Endothelial cell of umbilical vein (primary cell): Measurements from ENCODE around the gene FANCC. TPM values are rescaled to one million over a fixed set of nuclear protein-coding genes. Genes with fewer than 3 reads are reported as not detected.

Experiments used
- BruUV-seq: library from RNA; stranded (reverse); fragments of 400-500 nt; replicated peaks from 2 replicates; lab custom pipeline; 2021; lab: Mats Ljungman, UMichigan
- CTCF ChIA-PET: fragments of 300-600, 350-600 bp; sonication (Branson Sonifier 250); formaldehyde crosslinking; loops from one replicate; lab custom pipeline; 2021; ENCODE audit warnings: antibody characterized with exemption, inconsistent platforms; lab: Charles Lee
- POLR2A ChIA-PET: fragments of 300-600, 350-600 bp; sonication (Branson Sonifier 250); formaldehyde crosslinking; loops from one replicate; lab custom pipeline; 2021; ENCODE audit warnings: antibody characterized with exemption, inconsistent platforms; lab: Charles Lee
- DNase-seq: peaks from one replicate; pipeline ENCODE4 v3.0.0-alpha.2; 2011; ENCODE audit warnings: low read depth, low spot score
- FAIRE-seq: peaks from 2 replicates; lab custom pipeline; 2011; peaks lifted over from hg19 to GRCh38; lab: Jason Lieb, UNC
- H2AFZ ChIP-seq: 2 replicates; pipeline ENCODE4 v1.6.0; 2012; ENCODE audit warnings: low read depth, low read length, control low read depth, inconsistent platforms
- H3K27ac ChIP-seq: 2 replicates; pipeline ENCODE4 v1.5.1; 2011; ENCODE audit warnings: low read depth, mild to moderate bottlenecking, control low read depth, low read length, moderate library complexity; ENCODE audit not compliant: insufficient read depth
- H3K27me3 ChIP-seq, 2 experiments: 2 replicates each; pipeline versions ENCODE4 v1.6.0 to v1.6.1; 2011; ENCODE audit warnings: low read length in 2 of 2, mixed read lengths in 1 of 2; ENCODE audit not compliant: control insufficient read depth in 2 of 2, insufficient read depth in 2 of 2
- H3K36me3 ChIP-seq, 2 experiments: 2 replicates in 1 of 2; 3 replicates in 1 of 2; pipeline ENCODE4 v1.5.1; 2011; ENCODE audit warnings: low read length in 2 of 2, mild to moderate bottlenecking in 1 of 2, moderate library complexity in 1 of 2; ENCODE audit not compliant: control insufficient read depth in 2 of 2, insufficient read depth in 2 of 2; ENCODE audit errors: extremely low read depth in 1 of 2
- H3K4me1 ChIP-seq: 3 replicates; pipeline ENCODE4 v1.5.1; 2011; ENCODE audit warnings: mild to moderate bottlenecking, low read length; ENCODE audit not compliant: control insufficient read depth, insufficient read depth; ENCODE audit errors: extremely low read depth
- H3K4me2 ChIP-seq: 2 replicates; pipeline ENCODE4 v1.6.1; 2011; ENCODE audit warnings: low read length, control low read depth, mixed read lengths; ENCODE audit not compliant: insufficient read depth
- H3K4me3 ChIP-seq, 3 experiments: fragments of 200-600 bp in 1 of 3; sonication (generic), shearing (Covaris generic) in 1 of 3; replicated peaks in 1 of 3; 2 replicates each; pipeline ENCODE4 v1.5.1; 2011 to 2016; ENCODE audit warnings: control low read depth in 3 of 3, low read length in 3 of 3, mild to moderate bottlenecking in 2 of 3, inconsistent platforms in 1 of 3, low read depth in 1 of 3, moderate library complexity in 1 of 3; ENCODE audit not compliant: insufficient read depth in 1 of 3
- H3K79me2 ChIP-seq: 2 replicates; pipeline ENCODE4 v1.6.0; 2012; ENCODE audit warnings: low read length, inconsistent platforms; ENCODE audit not compliant: control insufficient read depth, insufficient read depth
- H3K9ac ChIP-seq: replicated peaks from 2 replicates; pipeline ENCODE3; 2011; ENCODE audit warnings: low read length, control low read depth; ENCODE audit not compliant: insufficient read depth; ENCODE audit errors: extremely low read depth
- H3K9me1 ChIP-seq: replicated peaks from 3 replicates; pipeline ENCODE4 v1.6.0; 2011; ENCODE audit warnings: mild to moderate bottlenecking, low read length; ENCODE audit not compliant: control insufficient read depth, insufficient read depth; ENCODE audit errors: extremely low read depth
- H3K9me3 ChIP-seq: replicated peaks from 2 replicates; pipeline ENCODE4 v1.5.1; 2012; ENCODE audit warnings: low read length, inconsistent platforms; ENCODE audit not compliant: control insufficient read depth, insufficient read depth
- H4K20me1 ChIP-seq: replicated peaks from 2 replicates; pipeline ENCODE3; 2011; ENCODE audit warnings: mild to moderate bottlenecking, low read length; ENCODE audit not compliant: control insufficient read depth, insufficient read depth; ENCODE audit errors: extremely low read depth
- CTCF ChIP-seq, 2 donors: IDR thresholded peaks; 1 replicate in 1 of 2; 2 replicates in 1 of 2; pipeline ENCODE4 v1.5.1; 2011; ENCODE audit warnings: low read length in 2 of 2, mild to moderate bottlenecking in 2 of 2, moderate library complexity in 2 of 2, control low read depth in 1 of 2, inconsistent platforms in 1 of 2, low read depth in 1 of 2; ENCODE audit not compliant: insufficient read depth in 1 of 2; ENCODE audit errors: extremely low read depth in 1 of 2
- EZH2 ChIP-seq: IDR thresholded peaks from 2 replicates; pipeline ENCODE4 v1.6.1; 2012; ENCODE audit warnings: borderline replicate concordance, low read depth, mild to moderate bottlenecking, moderate library complexity, low read length, inconsistent platforms; ENCODE audit not compliant: severe bottlenecking
- FOS ChIP-seq: IDR thresholded peaks from 2 replicates; pipeline ENCODE4 v1.6.1; 2011; ENCODE audit warnings: mild to moderate bottlenecking, low read length, moderate library complexity, borderline replicate concordance; ENCODE audit not compliant: insufficient read depth
- GATA2 ChIP-seq: IDR thresholded peaks from 2 replicates; pipeline ENCODE4 v1.7.0; 2011; ENCODE audit warnings: low read depth, mild to moderate bottlenecking, moderate library complexity, mixed read lengths, low read length; ENCODE audit not compliant: insufficient read length, insufficient read depth
- JUN ChIP-seq: IDR thresholded peaks from 2 replicates; pipeline ENCODE4 v1.6.1; 2011; ENCODE audit warnings: borderline replicate concordance, low read depth; ENCODE audit not compliant: insufficient read length, insufficient read depth
- MAX ChIP-seq: IDR thresholded peaks from 2 replicates; pipeline ENCODE4 v1.6.1; 2011; ENCODE audit not compliant: insufficient read depth, insufficient read length
- MYC ChIP-seq: IDR thresholded peaks from one replicate; pipeline ENCODE4 v1.6.1; 2011; ENCODE audit warnings: mild to moderate bottlenecking, low read depth, low read length
- POLR2A ChIP-seq: IDR thresholded peaks from 2 replicates; pipeline ENCODE4 v1.6.1; 2012; ENCODE audit warnings: low read depth, mild to moderate bottlenecking, control low read depth, low read length
- POLR2AphosphoS5 ChIP-seq: IDR thresholded peaks from 2 replicates; pipeline ENCODE4 v1.6.1; 2012; ENCODE audit warnings: low read depth, mild to moderate bottlenecking, control low read depth, low read length, moderate library complexity; ENCODE audit not compliant: insufficient read depth
- dilution Hi-C: fragments of 300-500 bp; cut with MboI; formaldehyde crosslinking; loops from one replicate; pipeline ENCODE4 v1.15.0; 2019; ENCODE audit warnings: low sequenced_read_pairs; ENCODE audit not compliant: extremely low pct_ligation_motif_present
- intact Hi-C: fragments of 100-400 bp; cut with micrococcal nuclease; formaldehyde crosslinking; loops from one replicate; pipeline ENCODE4 v1.10.0; 2022
- polyA plus RNA-seq, 4 experiments: library from polyadenylated mRNA; depleted of rRNA in 3 of 4; stranded (reverse) in 3 of 4; unstranded in 1 of 4; fragments of >200 nt; gene quantifications; 2 replicates each; pipeline versions ENCODE4 v1.2.1 to v1.2.3, GENCODE V29; 2011 to 2012; ENCODE audit warnings: missing spikeins in 1 of 4
- total RNA-seq: library from RNA; stranded (reverse); gene quantifications from 2 replicates; pipeline ENCODE4 v1.2.3, GENCODE V29; 2021

FANCC gene
- total and polyA plus RNA-seq, 2 donors (not counting 3 experiments of a cell fraction or from before 2014, with no cell fraction given) = 5.7 to 13.1 TPM

- no peak overlapping the region for H3K4me2 ChIP-seq
- dilution Hi-C loops = no loop called here
- DNase-seq = no peak
- no peak overlapping the region for H3K9ac ChIP-seq
- H3K36me3 ChIP-seq = peaks cover 4 to 48% of the 10 kb centered on the region in 2 experiments
- intact Hi-C loops = no loop called here
- no peak overlapping the region for H3K27ac ChIP-seq
- H3K4me3 ChIP-seq = no peak overlapping the region
- H3K79me2 ChIP-seq = no peaks in the 10 kb centered on the region
- no peaks in the 10 kb centered on the region for H3K9me1 ChIP-seq
- POLR2A ChIA-PET = no interaction called here
- TF ChIP-seq CTCF (IDR thresholded peaks at IDR 0.05; ENCODE audit: extremely low read depth in 1 of 2, insufficient read depth in 1 of 2, low read depth in 1 of 2, low read length in 2 of 2) (no peak), POLR2A (no peak), GATA2 (no peak), MYC (no peak), POLR2AphosphoS5 (no peak), MAX (no peak), FOS (no peak), JUN (no peak), EZH2 (no peak)
- H3K4me1 ChIP-seq = no peaks in the 10 kb centered on the region
- H3K27me3 ChIP-seq = no peaks in the 10 kb centered on the region
- CTCF ChIA-PET = interaction anchor here (1.3 kb wide), 1 partner anchor 12 kb away, joined by 3 read pairs; no protein-coding TSS in a partner anchor
- H2AFZ ChIP-seq = no peak overlapping the region
- no peaks in the 10 kb centered on the region for H3K9me3 ChIP-seq
- H4K20me1 ChIP-seq = no peaks in the 10 kb centered on the region
- no peak for FAIRE-seq
- no TSS peak for BruUV-seq
Measured at GRCh38 chr9:95084254-95084934, 233.1 kb downstream of the FANCC start.
